OCI-M2 (cell line): ENCODE data around the gene MDFI.

Source experiments
- DNase-seq: peaks from one replicate; lab custom pipeline; 2025; ENCODE audit not compliant: unreplicated experiment; lab: John Stamatoyannopoulos, UW

Gene MDFI

GRCh38 chr6:41700463-41701347 is 62.4 kb downstream of the MDFI start:
- DNase-seq = no peak

DNA sequence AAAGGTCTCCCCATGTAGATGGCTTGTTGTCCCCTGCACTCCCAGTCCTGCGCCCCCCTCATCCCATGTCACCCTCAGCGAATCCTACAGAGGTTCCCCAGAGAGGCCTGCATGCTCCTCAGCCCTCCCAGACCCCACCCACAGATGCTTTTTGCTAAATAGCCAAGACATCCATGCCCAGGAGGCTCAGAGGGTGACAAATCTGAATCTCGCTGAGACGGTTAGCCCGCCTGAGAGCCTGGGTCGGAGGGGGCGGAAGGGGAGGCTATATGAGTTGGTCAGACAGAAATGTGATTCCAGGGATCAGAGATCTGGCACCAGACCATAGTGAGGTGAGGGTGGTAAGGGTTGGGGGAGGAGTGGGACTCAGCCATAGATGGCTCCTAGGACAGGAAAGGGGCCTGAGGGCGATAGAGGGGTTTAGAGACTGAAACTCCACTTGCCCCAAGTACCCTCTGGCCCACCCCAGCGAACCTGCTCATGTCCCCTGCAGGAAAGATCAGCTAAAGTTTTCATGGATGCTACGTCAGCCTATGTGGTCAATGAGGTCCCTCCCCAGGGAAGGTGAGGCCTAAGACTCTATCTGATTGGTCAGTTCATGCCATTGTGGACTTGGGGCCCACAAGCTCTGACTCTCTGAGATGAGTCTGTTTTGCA is 63.9 kb downstream of the MDFI start:
- DNase-seq = no peak

DNA sequence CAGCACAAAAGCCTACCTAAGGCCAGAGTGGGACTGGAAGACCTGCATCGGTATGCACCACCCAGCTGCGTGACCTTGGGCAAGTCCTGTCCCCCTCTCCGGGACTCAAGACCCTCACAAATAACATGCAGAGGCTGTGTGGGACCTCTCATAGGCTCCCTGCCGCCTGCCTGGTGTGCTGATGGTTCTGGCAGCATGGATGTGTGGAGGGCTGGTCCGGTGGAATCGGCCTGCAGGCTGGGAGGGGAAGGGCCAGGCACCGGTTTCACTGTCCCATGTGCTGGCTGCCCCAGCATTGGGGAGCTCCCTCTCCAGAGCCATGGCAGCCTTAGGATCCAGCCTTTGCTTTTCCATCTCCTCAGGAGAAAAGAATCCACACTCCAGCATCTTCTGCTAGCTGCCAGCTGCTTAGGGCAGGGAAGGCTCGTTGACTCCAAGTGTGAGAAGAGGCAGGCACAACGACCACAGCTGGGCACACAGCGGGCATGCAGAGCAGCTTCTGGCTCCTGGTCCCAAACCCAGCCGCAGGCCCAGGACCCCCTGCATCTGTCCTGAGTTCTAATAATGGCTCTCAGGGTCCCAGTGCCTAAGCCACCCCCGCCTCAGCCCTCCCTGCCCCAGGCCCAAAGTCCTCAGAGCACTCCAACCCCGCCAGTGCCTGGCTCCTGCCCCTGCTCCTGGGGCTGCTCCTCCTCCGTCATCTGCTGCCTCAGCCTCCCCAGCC is 64.7 kb downstream of the MDFI start:
- DNase-seq = no peak
